Measurements from ENCODE around the gene CEP68. TPM values are rescaled to one million over a fixed set of nuclear protein-coding genes. Genes with fewer than 3 reads are reported as not detected.
"Not testable (repeated sequence)": the region's sequence is repeated elsewhere in the genome, so short reads cannot be mapped to it uniquely, and the experiment has no call there.

Gene CEP68
- total RNA-seq, 2 experiments from 2014 or later: 6.0 to 7.3 TPM

GRCh38 chr2:65033178-65033577, 23.0 kb upstream of the CEP68 start:
- Mint-ChIP-seq H3K4me3 (no peak overlapping the region), H3K4me1 (ENCODE audit: low read depth) (peaks cover 23% of the 10 kb centered on the region), H3K36me3 (ENCODE audit: low read depth) (no peaks in the 10 kb centered on the region), H3K27ac (no peak overlapping the region), H3K27me3 (ENCODE audit: low read depth) (no peaks in the 10 kb centered on the region), H3K9me3 (no peaks in the 10 kb centered on the region)
- CTCF ChIA-PET: interaction anchor here (0.6 to 6.0 kb wide), 5 partner anchors 10 to 150 kb away, joined by 3 to 77 read pairs (median 3); no protein-coding TSS in a partner anchor
- intact Hi-C loops (cut with micrococcal nuclease): loop anchor here (1.0 to 2.0 kb wide), 2 partner anchors 44 to 116 kb away; partner anchors contain the start of gene SLC1A4
- peak; percentile 19 for DNase-seq

DNA sequence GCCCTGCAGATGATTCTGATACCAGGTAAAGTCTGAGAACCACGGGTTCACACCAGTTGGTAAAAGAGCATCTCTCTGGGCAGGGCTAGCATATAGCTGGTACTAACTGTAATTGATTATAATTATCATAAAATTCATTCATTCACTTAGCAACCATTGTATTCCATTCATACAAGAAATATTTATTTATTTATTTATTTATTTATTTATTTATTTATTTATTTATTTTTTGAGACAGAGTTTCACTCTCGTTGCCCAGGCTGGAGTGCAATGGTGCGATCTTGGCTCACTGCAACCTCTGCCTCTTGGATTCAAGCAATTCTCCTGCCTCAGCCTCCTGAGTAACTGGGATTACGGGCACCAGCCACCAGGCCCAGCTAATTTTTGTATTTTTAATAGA, 22.5 kb upstream of the CEP68 start:
- peaks cover 23% of the 10 kb centered on the region for H3K4me1 Mint-ChIP-seq (ENCODE audit: low read depth)
- not testable (repeated sequence) for H3K9me3 Mint-ChIP-seq; H3K27ac Mint-ChIP-seq; DNase-seq; H3K36me3 Mint-ChIP-seq (ENCODE audit: low read depth); H3K4me3 Mint-ChIP-seq; H3K27me3 Mint-ChIP-seq (ENCODE audit: low read depth)
- intact Hi-C loops (cut with micrococcal nuclease): loop anchor here (1.0 to 2.0 kb wide), 2 partner anchors 45 to 116 kb away; partner anchors contain the start of gene SLC1A4
- CTCF ChIA-PET: interaction anchor here (0.6 to 6.0 kb wide), 5 partner anchors 10 to 150 kb away, joined by 3 to 77 read pairs (median 3); no protein-coding TSS in a partner anchor

DNA sequence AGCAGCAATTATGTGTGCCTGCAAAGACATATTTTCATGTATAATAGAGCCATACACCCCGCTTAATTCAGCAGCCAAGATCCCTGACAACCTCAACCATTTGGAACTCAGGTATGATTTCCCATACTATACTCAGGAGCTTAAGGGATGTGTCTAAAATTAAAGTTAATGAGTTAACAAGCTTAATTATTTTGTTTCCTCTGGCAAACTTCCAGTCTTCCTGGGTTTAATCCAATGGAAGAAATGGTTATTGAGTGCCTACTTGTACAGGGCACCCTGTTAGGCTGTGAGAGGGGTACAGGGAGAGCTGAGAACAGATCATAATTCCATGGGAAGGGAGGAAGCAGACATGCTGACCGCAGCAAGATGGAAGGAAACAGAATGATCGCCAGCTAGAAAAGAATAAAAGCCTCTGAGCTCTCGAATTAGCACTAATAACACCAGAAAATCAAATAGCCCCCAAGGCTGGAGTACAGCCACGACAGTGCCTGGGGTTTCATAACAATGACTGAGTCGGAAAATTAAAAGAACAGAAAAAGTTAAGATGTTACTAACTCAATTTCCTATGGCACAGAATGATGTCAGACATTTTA, 20.8 kb upstream of the CEP68 start:
- Mint-ChIP-seq H3K36me3 (ENCODE audit: low read depth) (no peaks in the 10 kb centered on the region), H3K27me3 (ENCODE audit: low read depth) (no peaks in the 10 kb centered on the region), H3K9me3 (no peaks in the 10 kb centered on the region), H3K4me3 (no peak overlapping the region), H3K4me1 (ENCODE audit: low read depth) (peaks cover 26% of the 10 kb centered on the region), H3K27ac (no peak overlapping the region)
- CTCF ChIA-PET: interaction anchor here (0.6 to 6.0 kb wide), 6 partner anchors 27 to 185 kb away, joined by 3 to 77 read pairs (median 3); no protein-coding TSS in a partner anchor
- no peak for DNase-seq
- intact Hi-C loops (cut with micrococcal nuclease): no loop called here

GRCh38 chr2:65037178-65037577, 19.0 kb upstream of the CEP68 start:
- CTCF ChIA-PET: interaction anchor here (0.5 to 4.2 kb wide), 4 partner anchors 55 to 153 kb away, joined by 3 to 58 read pairs (median 3); no protein-coding TSS in a partner anchor
- no peak for DNase-seq
- H3K36me3 Mint-ChIP-seq (ENCODE audit: low read depth): no peaks in the 10 kb centered on the region
- intact Hi-C loops (cut with micrococcal nuclease): no loop called here
- no peaks in the 10 kb centered on the region for H3K27me3 Mint-ChIP-seq (ENCODE audit: low read depth)
- no peak overlapping the region for H3K27ac Mint-ChIP-seq
- peaks cover 12% of the 10 kb centered on the region for H3K4me1 Mint-ChIP-seq (ENCODE audit: low read depth)
- no peaks in the 10 kb centered on the region for H3K9me3 Mint-ChIP-seq
- no peak overlapping the region for H3K4me3 Mint-ChIP-seq

DNA sequence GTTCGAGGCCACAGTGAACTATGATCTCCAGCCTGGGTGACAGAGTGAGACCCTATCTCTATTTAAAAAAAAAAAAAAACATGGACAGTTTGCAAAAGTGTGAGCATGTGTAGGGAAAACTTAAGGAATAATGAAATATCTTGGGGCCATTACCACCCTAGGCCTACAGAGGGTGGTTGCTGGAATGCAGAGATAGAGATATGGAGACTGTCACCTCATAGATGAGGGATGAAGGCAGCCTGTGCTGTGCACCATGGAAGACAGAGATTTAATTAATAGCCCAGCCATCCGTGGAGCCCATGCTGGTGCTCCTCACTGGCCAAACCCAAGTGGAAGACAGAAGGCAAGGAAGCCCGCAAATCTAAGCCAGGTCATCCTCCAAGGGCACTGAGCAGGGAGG, 16.6 kb upstream of the CEP68 start:
- peaks cover 9% of the 10 kb centered on the region for H3K36me3 Mint-ChIP-seq (ENCODE audit: low read depth)
- H3K4me1 Mint-ChIP-seq (ENCODE audit: low read depth): peaks cover 7% of the 10 kb centered on the region
- H3K27me3 Mint-ChIP-seq (ENCODE audit: low read depth): no peaks in the 10 kb centered on the region
- intact Hi-C loops (cut with micrococcal nuclease): loop anchor here (1.0 to 2.0 kb wide), 4 partner anchors 51 to 166 kb away; partner anchors contain the start of gene SLC1A4
- H3K4me3 Mint-ChIP-seq: no peak overlapping the region
- peaks cover 6% of the 10 kb centered on the region for H3K9me3 Mint-ChIP-seq
- CTCF ChIA-PET: interaction anchor here (1.2 to 4.2 kb wide), 4 partner anchors 16 to 123 kb away, joined by 3 to 58 read pairs (median 4); no protein-coding TSS in a partner anchor
- no peak overlapping the region for H3K27ac Mint-ChIP-seq
- DNase-seq: no peak

DNA sequence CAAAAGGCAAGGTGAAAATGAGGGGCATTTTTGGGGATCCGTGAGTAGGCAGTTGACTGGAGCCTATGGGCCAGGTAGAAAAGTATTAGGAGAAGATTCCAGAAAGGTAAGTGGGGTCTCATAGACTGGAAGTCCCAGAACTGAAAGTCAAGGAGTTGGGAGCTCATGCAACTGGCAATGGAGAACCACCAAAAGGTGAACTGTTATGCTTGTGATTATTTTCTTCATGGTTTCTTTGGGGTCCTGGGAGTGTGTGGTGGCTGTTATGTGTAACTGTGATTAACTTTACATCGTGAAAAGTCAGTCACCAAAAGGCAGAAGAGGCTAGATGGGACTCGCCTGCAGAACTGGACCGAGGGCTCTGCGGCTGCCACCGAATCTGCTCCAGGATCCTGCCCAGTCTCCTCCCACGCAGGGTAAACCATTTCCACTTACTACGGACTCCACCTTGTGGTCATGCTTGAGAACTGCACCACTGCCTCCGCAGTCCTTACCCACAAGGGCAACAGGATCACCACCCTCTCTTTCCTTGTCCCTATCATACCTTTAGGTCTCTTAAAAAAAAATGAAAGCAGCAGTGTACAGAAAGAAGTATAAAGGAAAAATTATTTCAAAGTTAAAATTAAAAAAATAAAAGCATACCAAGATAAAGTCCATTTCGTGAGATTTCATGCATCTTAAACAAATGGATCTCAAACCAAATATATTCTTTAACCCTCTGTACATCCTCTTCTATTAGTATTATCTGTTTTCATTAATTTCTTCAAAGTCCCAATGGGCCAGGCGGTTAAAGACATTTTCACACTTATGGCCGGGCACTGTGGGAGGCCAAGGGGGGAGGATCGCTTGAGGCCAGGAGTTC, 15.6 kb upstream of the CEP68 start:
- no peak overlapping the region for H3K27ac Mint-ChIP-seq
- CTCF ChIA-PET: interaction anchor here (0.5 to 5.0 kb wide), 11 partner anchors 11 to 129 kb away, joined by 3 to 58 read pairs (median 4); no protein-coding TSS in a partner anchor
- H3K27me3 Mint-ChIP-seq (ENCODE audit: low read depth): no peaks in the 10 kb centered on the region
- H3K36me3 Mint-ChIP-seq (ENCODE audit: low read depth): peaks cover 15% of the 10 kb centered on the region
- H3K4me1 Mint-ChIP-seq (ENCODE audit: low read depth): peaks cover 7% of the 10 kb centered on the region
- intact Hi-C loops (cut with micrococcal nuclease): loop anchor here (1.0 to 2.0 kb wide), 4 partner anchors 52 to 167 kb away; partner anchors contain the start of gene SLC1A4
- H3K4me3 Mint-ChIP-seq: no peak overlapping the region
- H3K9me3 Mint-ChIP-seq: peaks cover 12% of the 10 kb centered on the region
- DNase-seq: peak; percentile 88

DNA sequence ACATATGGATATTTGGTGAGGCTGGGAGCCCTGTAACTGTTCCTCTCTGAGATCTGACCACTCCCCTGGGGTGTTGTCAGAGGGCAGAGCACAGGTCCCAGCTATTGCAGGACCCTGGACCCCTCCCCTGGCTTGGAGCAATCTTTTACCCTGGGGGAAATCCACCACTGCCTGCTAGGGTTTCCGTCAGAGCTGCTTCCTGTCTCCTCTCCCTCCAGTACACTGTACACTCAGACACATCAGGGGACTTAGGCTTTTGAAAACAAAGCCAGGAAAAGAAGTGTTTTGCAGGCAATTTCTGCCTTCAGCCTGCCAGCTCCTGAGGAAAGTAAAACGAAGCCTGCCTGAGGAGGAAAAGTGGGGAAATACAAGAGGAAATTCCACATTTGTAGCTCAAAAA, 13.2 kb upstream of the CEP68 start:
- Mint-ChIP-seq H3K9me3 (peaks cover 12% of the 10 kb centered on the region), H3K36me3 (ENCODE audit: low read depth) (peaks cover 15% of the 10 kb centered on the region), H3K4me3 (no peak overlapping the region), H3K27me3 (ENCODE audit: low read depth) (no peaks in the 10 kb centered on the region), H3K4me1 (ENCODE audit: low read depth) (peaks cover 7% of the 10 kb centered on the region), H3K27ac (no peak overlapping the region)
- DNase-seq: no peak
- CTCF ChIA-PET: interaction anchor here (0.6 to 5.0 kb wide), 6 partner anchors 10 to 126 kb away, joined by 3 to 41 read pairs (median 4); no protein-coding TSS in a partner anchor
- intact Hi-C loops (cut with micrococcal nuclease): no loop called here

DNA sequence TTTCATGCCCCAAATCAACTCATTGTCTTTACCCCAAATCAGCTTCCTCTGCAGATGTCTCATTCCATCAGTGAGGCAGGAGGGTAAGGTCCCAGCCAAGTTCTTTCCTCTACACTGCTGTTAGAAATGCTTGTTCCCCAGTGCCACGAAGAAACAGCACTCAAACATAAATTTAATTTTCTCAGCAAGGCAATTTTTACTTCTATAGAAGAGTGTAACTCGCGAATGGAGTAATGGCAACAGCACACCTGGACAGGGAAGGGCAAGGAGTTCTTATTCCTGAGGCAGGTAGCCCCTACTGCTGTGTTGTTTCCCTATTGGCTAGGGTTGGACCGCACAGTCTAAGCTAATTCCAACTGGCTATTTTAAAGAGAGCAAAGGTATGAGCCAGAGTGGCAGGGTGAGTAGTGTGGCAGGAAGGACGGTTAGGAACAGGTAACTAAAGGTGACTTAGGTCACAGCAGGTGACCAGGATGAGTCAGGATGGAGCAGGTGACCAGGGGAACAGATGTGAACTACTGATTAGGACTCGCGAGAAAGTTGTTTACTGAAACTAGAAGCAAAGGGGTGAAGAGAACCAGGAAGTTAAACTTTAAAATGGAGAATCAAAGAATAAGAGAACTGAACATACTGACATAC, 12.0 kb upstream of the CEP68 start:
- intact Hi-C loops (cut with micrococcal nuclease): no loop called here
- Mint-ChIP-seq H3K27ac (no peak overlapping the region), H3K36me3 (ENCODE audit: low read depth) (peaks cover 17% of the 10 kb centered on the region), H3K9me3 (peaks cover 12% of the 10 kb centered on the region), H3K4me3 (no peak overlapping the region), H3K4me1 (ENCODE audit: low read depth) (peaks cover 9% of the 10 kb centered on the region), H3K27me3 (ENCODE audit: low read depth) (no peaks in the 10 kb centered on the region)
- no peak for DNase-seq
- CTCF ChIA-PET: interaction anchor here (1.0 to 5.0 kb wide), 2 partner anchors 120 to 127 kb away, joined by 4 to 41 read pairs; no protein-coding TSS in a partner anchor

DNA sequence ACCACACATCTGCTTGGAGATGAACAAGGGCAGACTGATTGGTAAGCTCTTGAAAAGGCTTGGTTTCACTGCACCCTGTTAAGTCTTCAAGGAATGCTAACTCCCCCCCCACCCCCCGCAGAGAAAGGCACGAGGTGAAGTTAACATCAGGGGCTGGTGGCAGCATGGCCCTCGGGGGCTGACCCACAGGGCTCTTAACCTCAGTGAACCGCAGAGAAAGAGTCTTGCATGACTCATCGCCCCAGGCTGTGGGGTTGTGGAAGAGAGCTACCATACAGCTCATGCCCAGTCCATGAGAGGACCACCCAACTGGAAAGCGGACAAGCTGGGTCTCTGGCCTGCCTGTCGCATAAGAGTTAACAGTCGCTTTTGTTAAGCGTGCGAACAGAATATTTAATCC, 10.6 kb upstream of the CEP68 start:
- no peak for DNase-seq
- intact Hi-C loops (cut with micrococcal nuclease): no loop called here
- Mint-ChIP-seq H3K27me3 (ENCODE audit: low read depth) (no peaks in the 10 kb centered on the region), H3K27ac (no peak overlapping the region), H3K4me1 (ENCODE audit: low read depth) (peaks cover 4% of the 10 kb centered on the region), H3K9me3 (peaks cover 12% of the 10 kb centered on the region), H3K36me3 (ENCODE audit: low read depth) (peaks cover 17% of the 10 kb centered on the region), H3K4me3 (no peak overlapping the region)
- CTCF ChIA-PET: interaction anchor here (0.7 to 5.0 kb wide), 2 partner anchors 129 to 141 kb away, joined by 3 to 41 read pairs; no protein-coding TSS in a partner anchor

DNA sequence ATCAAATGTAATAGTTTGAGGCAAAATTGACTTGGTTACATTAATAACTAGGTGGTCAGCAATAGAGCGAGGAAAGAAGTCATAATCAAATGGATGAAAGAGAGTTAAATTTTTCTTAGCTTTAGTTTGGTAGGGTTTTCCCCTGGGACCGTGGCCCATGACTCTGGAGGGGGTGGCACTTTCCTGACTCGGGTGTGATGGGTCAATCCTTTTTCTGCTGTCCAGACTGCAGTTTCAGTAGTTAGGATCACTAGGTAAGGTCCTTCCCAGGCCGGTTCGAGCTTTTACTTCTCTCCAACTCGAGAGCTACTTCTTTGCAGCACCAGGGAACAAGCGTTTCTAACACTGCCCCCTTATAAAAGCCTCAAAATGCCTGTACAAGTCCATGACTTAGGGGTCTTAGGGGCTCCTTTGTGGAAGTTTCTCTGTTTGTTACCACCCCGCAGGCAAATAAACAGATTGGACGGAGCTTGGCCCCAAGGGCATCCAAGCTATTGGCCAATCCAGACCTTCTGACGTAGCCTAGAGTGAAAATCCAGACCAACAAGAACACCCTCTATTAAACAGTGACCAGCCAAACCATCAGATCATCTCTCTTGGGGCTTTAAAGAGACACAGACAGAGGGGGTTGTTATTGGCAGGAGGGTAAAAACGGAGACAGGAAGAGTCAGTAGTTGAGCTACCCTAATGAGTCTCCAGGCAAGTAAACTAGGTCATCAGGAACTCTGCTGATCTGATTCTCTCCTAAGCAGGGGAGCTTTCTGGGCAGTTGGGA, 9.4 kb upstream of the CEP68 start:
- Mint-ChIP-seq H3K27me3 (ENCODE audit: low read depth) (no peaks in the 10 kb centered on the region), H3K4me1 (ENCODE audit: low read depth) (peaks cover 2% of the 10 kb centered on the region), H3K4me3 (no peak overlapping the region), H3K36me3 (ENCODE audit: low read depth) (peaks cover 17% of the 10 kb centered on the region), H3K27ac (no peak overlapping the region), H3K9me3 (peaks cover 12% of the 10 kb centered on the region)
- DNase-seq: no peak
- CTCF ChIA-PET: interaction anchor here (1.3 to 2.2 kb wide), 3 partner anchors 128 to 132 kb away, joined by 4 to 9 read pairs (median 6); no protein-coding TSS in a partner anchor
- intact Hi-C loops (cut with micrococcal nuclease): no loop called here

- H3K9me3 Mint-ChIP-seq: peaks cover 10% of the 10 kb centered on the region
These were observed 7.1 kb upstream of the CEP68 start for GRCh38 chr2:65049010-65049639.

More at GRCh38 chr2:65049010-65049639, 7.1 kb upstream of the CEP68 start:
- no peak overlapping the region for H3K4me3 Mint-ChIP-seq
- DNase-seq: peak; percentile 44
- intact Hi-C loops (cut with micrococcal nuclease): no loop called here
- no peaks in the 10 kb centered on the region for H3K27me3 Mint-ChIP-seq (ENCODE audit: low read depth)
- CTCF ChIA-PET: interaction anchor here (0.5 to 1.5 kb wide), 4 partner anchors 16 to 393 kb away, joined by 3 to 6 read pairs (median 3); no protein-coding TSS in a partner anchor
- H3K4me1 Mint-ChIP-seq (ENCODE audit: low read depth): peaks cover 12% of the 10 kb centered on the region
- H3K36me3 Mint-ChIP-seq (ENCODE audit: low read depth): peaks cover 12% of the 10 kb centered on the region
- H3K27ac Mint-ChIP-seq: no peak overlapping the region
